HEK293 (cell line): ENCODE results near the gene BRMS1.

Experiments used
- AEBP2 ChIP-seq: fragments of 450-650 bp; formaldehyde crosslinking; IDR thresholded peaks from 2 replicates; pipeline ENCODE4 v1.5.1; 2016; ENCODE audit warnings: missing biosample characterization, missing genetic modification characterization, borderline replicate concordance
- ELK4 ChIP-seq: IDR thresholded peaks from 2 replicates; pipeline ENCODE4 v1.6.1; 2011; ENCODE audit warnings: mild to moderate bottlenecking, low read depth, low read length, borderline replicate concordance
- FEZF1 ChIP-seq: fragments of 450-650 bp; formaldehyde crosslinking; IDR thresholded peaks from 2 replicates; pipeline ENCODE4 v1.5.1; 2016; ENCODE audit warnings: missing biosample characterization, missing genetic modification characterization
- GLIS1 ChIP-seq: fragments of 450-650 bp; formaldehyde crosslinking; IDR thresholded peaks from 2 replicates; pipeline ENCODE4 v1.5.1; 2016; ENCODE audit warnings: missing biosample characterization, missing genetic modification characterization
- HOXC10 ChIP-seq: sonication (generic); formaldehyde crosslinking; IDR thresholded peaks from 2 replicates; pipeline ENCODE4 v1.8.1; 2023; ENCODE audit warnings: mild to moderate bottlenecking, missing genetic modification reagents
- KLF7 ChIP-seq: fragments of 450-650 bp; formaldehyde crosslinking; IDR thresholded peaks from 2 replicates; pipeline ENCODE4 v1.5.1; 2016; ENCODE audit warnings: missing biosample characterization, missing genetic modification characterization, borderline replicate concordance
- OVOL3 ChIP-seq: fragments of 450-650 bp; formaldehyde crosslinking; IDR thresholded peaks from 2 replicates; pipeline ENCODE4 v1.5.1; 2016; ENCODE audit warnings: missing biosample characterization, missing genetic modification characterization
- REPIN1 ChIP-seq: fragments of 450-650 bp; formaldehyde crosslinking; IDR thresholded peaks from 2 replicates; pipeline ENCODE4 v1.5.1; 2017; ENCODE audit warnings: missing biosample characterization, missing genetic modification characterization, low read depth
- TRIM28 ChIP-seq: IDR thresholded peaks from 2 replicates; pipeline ENCODE4 v1.6.1; 2011; ENCODE audit warnings: low read length, control low read depth, borderline replicate concordance
- ZBTB1 ChIP-seq: fragments of 450-650 bp; formaldehyde crosslinking; IDR thresholded peaks from 2 replicates; pipeline ENCODE4 v1.5.1; 2016; ENCODE audit warnings: missing biosample characterization, missing genetic modification characterization
- ZEB2 ChIP-seq: fragments of 450-650 bp; formaldehyde crosslinking; IDR thresholded peaks from 2 replicates; pipeline ENCODE4 v1.5.1; 2016; ENCODE audit warnings: missing biosample characterization, missing genetic modification characterization
- ZNF114 ChIP-seq: fragments of 450-650 bp; formaldehyde crosslinking; IDR thresholded peaks from 2 replicates; pipeline ENCODE4 v1.5.0; 2017; ENCODE audit warnings: missing biosample characterization, missing genetic modification characterization
- ZNF132 ChIP-seq: fragments of 450-650 bp; formaldehyde crosslinking; IDR thresholded peaks from 2 replicates; pipeline ENCODE4 v1.5.1; 2017; ENCODE audit warnings: missing biosample characterization, missing genetic modification characterization, borderline replicate concordance
- ZNF157 ChIP-seq: fragments of 450-650 bp; formaldehyde crosslinking; IDR thresholded peaks from 2 replicates; pipeline ENCODE4 v1.5.1; 2016; ENCODE audit warnings: missing biosample characterization, missing genetic modification characterization
- ZNF169 ChIP-seq: fragments of 450-650 bp; formaldehyde crosslinking; IDR thresholded peaks from 2 replicates; pipeline ENCODE4 v1.5.1; 2016; ENCODE audit warnings: missing biosample characterization, missing genetic modification characterization
- ZNF174 ChIP-seq: fragments of 450-650 bp; formaldehyde crosslinking; IDR thresholded peaks from 2 replicates; pipeline ENCODE4 v1.5.0; 2017; ENCODE audit warnings: missing biosample characterization, mild to moderate bottlenecking, missing genetic modification characterization
- ZNF184 ChIP-seq: fragments of 450-650 bp; IDR thresholded peaks from 2 replicates; pipeline ENCODE4 v1.5.1; 2018; ENCODE audit warnings: missing biosample characterization, mild to moderate bottlenecking, missing genetic modification characterization
- ZNF214 ChIP-seq: fragments of 450-650 bp; formaldehyde crosslinking; IDR thresholded peaks from 2 replicates; pipeline ENCODE4 v1.5.1; 2017; ENCODE audit warnings: missing biosample characterization, mild to moderate bottlenecking, missing genetic modification characterization, borderline replicate concordance
- ZNF23 ChIP-seq: fragments of 450-650 bp; formaldehyde crosslinking; IDR thresholded peaks from 2 replicates; pipeline ENCODE4 v1.5.1; 2016; ENCODE audit warnings: missing biosample characterization, missing genetic modification characterization, borderline replicate concordance
- ZNF266 ChIP-seq: fragments of 450-650 bp; formaldehyde crosslinking; IDR thresholded peaks from 2 replicates; pipeline ENCODE4 v1.5.1; 2016; ENCODE audit warnings: missing biosample characterization, missing genetic modification characterization, low read depth
- ZNF292 ChIP-seq: fragments of 450-650 bp; formaldehyde crosslinking; IDR thresholded peaks from 2 replicates; pipeline ENCODE4 v1.5.1; 2016; ENCODE audit warnings: low read depth, missing biosample characterization, missing genetic modification characterization, borderline replicate concordance
- ZNF341 ChIP-seq: fragments of 450-650 bp; formaldehyde crosslinking; IDR thresholded peaks from 2 replicates; pipeline ENCODE4; 2016; ENCODE audit warnings: low read depth, missing biosample characterization, missing genetic modification characterization
- ZNF362 ChIP-seq: fragments of 450-650 bp; formaldehyde crosslinking; IDR thresholded peaks from 2 replicates; pipeline ENCODE4 v1.5.1; 2016; ENCODE audit warnings: missing biosample characterization, missing genetic modification characterization
- ZNF391 ChIP-seq: fragments of 450-650 bp; formaldehyde crosslinking; IDR thresholded peaks from 2 replicates; pipeline ENCODE4 v1.5.1; 2016; ENCODE audit warnings: low read depth, missing biosample characterization, missing genetic modification characterization, borderline replicate concordance
- ZNF416 ChIP-seq: fragments of 450-650 bp; formaldehyde crosslinking; IDR thresholded peaks from 2 replicates; pipeline ENCODE4 v1.5.1; 2016; ENCODE audit warnings: missing biosample characterization, missing genetic modification characterization
- ZNF488 ChIP-seq: fragments of 450-650 bp; formaldehyde crosslinking; IDR thresholded peaks from 2 replicates; pipeline ENCODE4 v1.5.1; 2016; ENCODE audit warnings: missing biosample characterization, missing genetic modification characterization
- ZNF510 ChIP-seq: fragments of 450-650 bp; formaldehyde crosslinking; IDR thresholded peaks from 2 replicates; pipeline ENCODE4 v1.5.1; 2018; ENCODE audit warnings: mild to moderate bottlenecking, missing genetic modification characterization, missing biosample characterization; ENCODE audit not compliant: insufficient replicate concordance
- ZNF530 ChIP-seq: fragments of 450-650 bp; formaldehyde crosslinking; IDR thresholded peaks from 2 replicates; pipeline ENCODE4 v1.5.1; 2016; ENCODE audit warnings: low read depth, missing biosample characterization, missing genetic modification characterization
- ZNF623 ChIP-seq: fragments of 450-650 bp; formaldehyde crosslinking; IDR thresholded peaks from 2 replicates; pipeline ENCODE4 v1.5.1; 2016; ENCODE audit warnings: missing biosample characterization, missing genetic modification characterization
- ZNF624 ChIP-seq: fragments of 450-650 bp; formaldehyde crosslinking; IDR thresholded peaks from 2 replicates; pipeline ENCODE4 v1.5.1; 2017; ENCODE audit warnings: missing biosample characterization, missing genetic modification characterization
- ZNF692 ChIP-seq: fragments of 450-650 bp; formaldehyde crosslinking; IDR thresholded peaks from 2 replicates; pipeline ENCODE4 v1.5.1; 2016; ENCODE audit warnings: missing biosample characterization, missing genetic modification characterization
- ZNF707 ChIP-seq: fragments of 450-650 bp; formaldehyde crosslinking; IDR thresholded peaks from 2 replicates; pipeline ENCODE4 v1.5.1; 2016; ENCODE audit warnings: missing biosample characterization, missing genetic modification characterization
- ZNF837 ChIP-seq: fragments of 450-650 bp; formaldehyde crosslinking; IDR thresholded peaks from 2 replicates; pipeline ENCODE4 v1.5.1; 2016; ENCODE audit warnings: missing biosample characterization, missing genetic modification characterization
- ZSCAN5A ChIP-seq: fragments of 450-650 bp; formaldehyde crosslinking; IDR thresholded peaks from 2 replicates; pipeline ENCODE4 v1.5.1; 2016; ENCODE audit warnings: missing biosample characterization, missing genetic modification characterization

BRMS1 gene

GRCh38 chr11:66344550-66345315 is at the start of gene BRMS1 (continued):
- TF ChIP-seq ZNF416 (no peak), ZNF510 (tag by site-specific recombination) (no peak), AEBP2 (tag by site-specific recombination) (no peak), ZNF292 (tag by site-specific recombination) (no peak), ZNF488 (tag by site-specific recombination) (no peak), HOXC10 (CRISPR knock-in tag) (no peak), ZEB2 (peak; percentile 71), FEZF1 (tag by site-specific recombination) (no peak), REPIN1 (tag by site-specific recombination) (no peak), ZNF157 (tag by site-specific recombination) (no peak), ZNF114 (no peak), ZNF169 (no peak), ZNF214 (tag by site-specific recombination) (no peak), ZSCAN5A (no peak), ZBTB1 (no peak), ZNF174 (tag by site-specific recombination) (no peak), ZNF530 (tag by site-specific recombination) (no peak), ZNF266 (tag by site-specific recombination) (no peak), TRIM28 (no peak), ZNF837 (tag by site-specific recombination) (no peak), ZNF341 (tag by site-specific recombination) (no peak), KLF7 (tag by site-specific recombination) (no peak), ZNF391 (tag by site-specific recombination) (0 out of 2 replicates have a peak, but pooled peaks have one; percentile 11), GLIS1 (tag by site-specific recombination) (0 out of 2 replicates have a peak, but pooled peaks have one; percentile 29), ZNF692 (tag by site-specific recombination) (no peak), OVOL3 (tag by site-specific recombination) (0 out of 2 replicates have a peak, but pooled peaks have one; percentile 42), ZNF624 (tag by site-specific recombination) (no peak), ZNF362 (tag by site-specific recombination) (no peak), ZNF184 (tag by site-specific recombination) (no peak), ZNF132 (no peak), ZNF23 (tag by site-specific recombination) (no peak), ZNF623 (tag by site-specific recombination) (no peak), ELK4 (no peak), ZNF707 (no peak)
